Dermis blood vessel endothelial cell (primary cell): ENCODE results near the gene PTPN11. TPM values are rescaled to one million over a fixed set of nuclear protein-coding genes. Genes with fewer than 3 reads are reported as not detected.
A peak's percentile ranks its signal among the peaks of the same experiment; 100 is the strongest.
"Not testable (repeated sequence)": the region's sequence is repeated elsewhere in the genome, so short reads cannot be mapped to it uniquely, and the experiment has no call there.

Experiments used
- DNase-seq: peaks from one replicate; pipeline ENCODE4 v3.0.0; 2010
- total RNA-seq: library from RNA; depleted of rRNA; stranded (reverse); fragments of >200 nt; gene quantifications from 2 replicates; pipeline ENCODE4 v1.2.3, GENCODE V29; 2014

Gene PTPN11
- total RNA-seq, 1 donor from 2014 or later = 90.9 TPM

DNA sequence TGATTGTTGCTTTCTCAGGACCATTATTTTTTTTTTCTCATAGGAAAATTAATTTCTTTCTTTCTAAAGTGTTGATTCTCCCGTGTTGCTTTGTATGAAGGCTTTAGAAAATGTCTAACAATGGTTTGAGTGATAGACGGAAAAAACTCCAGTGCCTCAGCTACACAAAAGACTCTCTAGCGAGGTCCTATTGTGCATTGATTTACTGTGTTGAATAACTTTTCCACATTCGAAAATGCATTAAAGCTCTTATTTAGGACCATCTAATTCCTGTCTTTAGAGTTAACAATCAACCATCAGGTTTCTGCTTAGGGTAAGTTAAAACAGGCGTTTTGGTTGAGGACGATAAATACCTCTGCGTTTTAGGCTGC is 99.6 kb downstream of the PTPN11 start:
- DNase-seq = no peak

DNA sequence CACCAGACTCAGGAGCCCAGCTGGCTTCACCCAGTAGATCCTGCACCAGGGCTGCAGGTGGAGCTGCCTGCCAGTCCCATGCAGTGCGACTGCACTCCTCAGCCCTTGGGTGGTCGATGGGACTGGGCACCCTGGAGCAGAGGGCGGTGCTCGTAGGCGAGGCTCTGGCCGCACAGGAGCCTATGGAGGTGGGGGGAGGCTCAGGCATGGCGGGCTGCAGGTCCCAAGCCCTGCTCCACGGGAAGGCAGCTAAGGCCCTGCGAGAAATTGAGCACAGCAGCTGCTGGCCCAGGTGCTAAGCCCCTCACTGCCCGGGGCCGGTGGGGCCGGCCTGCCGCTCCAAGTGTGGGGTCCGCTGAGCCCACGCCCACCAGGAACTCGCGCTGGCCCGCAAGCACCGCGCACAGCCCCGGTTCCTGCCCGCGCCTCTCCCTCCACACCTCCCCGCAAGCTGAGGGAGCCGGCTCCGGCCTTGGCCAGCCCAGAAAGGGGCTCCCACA is 101.1 kb downstream of the PTPN11 start:
- DNase-seq = not testable (repeated sequence)

DNA sequence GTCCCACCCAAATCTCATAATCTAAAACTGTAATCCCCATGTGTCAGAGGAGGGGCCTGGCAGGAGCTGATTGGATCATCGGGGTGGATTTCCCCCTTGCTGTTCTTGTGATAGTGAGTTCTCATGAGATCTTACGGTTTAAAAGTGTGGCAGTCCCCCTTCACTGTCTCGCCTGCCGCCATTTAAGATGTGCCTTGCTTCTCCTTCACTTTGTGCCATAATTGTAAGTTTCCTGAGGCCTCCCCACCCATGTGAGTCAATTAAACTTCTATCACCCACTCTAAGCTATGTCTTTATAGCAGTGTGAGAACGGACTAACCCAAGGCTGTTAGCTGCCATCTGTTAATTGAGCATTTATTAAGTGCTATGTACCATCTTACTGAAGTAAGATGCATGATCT is 105.1 kb downstream of the PTPN11 start:
- no peak for DNase-seq

DNA sequence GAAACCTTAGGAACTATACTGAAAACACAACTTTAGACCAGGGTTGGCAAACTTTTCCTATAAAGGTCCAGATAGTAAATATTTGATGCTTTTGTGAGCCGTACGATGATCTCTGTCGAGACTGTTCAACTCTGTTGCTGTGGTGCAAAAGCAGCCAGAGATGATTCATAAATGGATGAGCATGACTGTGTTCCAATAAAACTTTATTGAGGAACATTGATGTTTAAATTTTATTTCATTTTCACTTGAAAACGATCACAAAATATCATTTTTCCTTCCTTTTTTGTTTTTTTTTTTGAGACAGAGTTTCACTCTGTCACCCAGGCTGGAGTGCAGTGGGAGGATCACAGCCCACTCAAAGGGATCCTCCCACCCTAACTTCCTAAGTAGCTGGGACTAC is 105.5 kb downstream of the PTPN11 start:
- DNase-seq = no peak

- peak; percentile 9 for DNase-seq
These were observed 106.1 kb downstream of the PTPN11 start for GRCh38 chr12:112524676-112525425.

DNA sequence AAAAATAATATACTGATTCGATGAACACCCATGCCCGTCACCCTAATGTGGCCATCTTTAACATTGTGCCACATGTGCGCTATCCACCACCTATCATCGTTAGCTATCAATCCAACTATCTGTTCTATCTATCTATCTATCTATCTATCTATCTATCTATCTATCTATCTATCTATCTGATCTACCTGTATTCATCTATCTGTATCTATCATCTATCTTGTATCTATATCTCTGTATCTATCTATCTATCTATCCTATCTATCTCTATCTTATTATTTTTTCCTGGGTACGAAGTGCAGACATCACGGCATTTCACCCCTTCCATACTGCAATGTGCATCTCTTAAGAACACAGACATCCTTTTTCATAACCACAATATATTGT is 106.7 kb downstream of the PTPN11 start:
- DNase-seq = no peak

- no peak for DNase-seq
These were observed 108.3 kb downstream of the PTPN11 start for GRCh38 chr12:112527082-112527481.

- DNase-seq = no peak
These were observed 108.8 kb downstream of the PTPN11 start for GRCh38 chr12:112527501-112527900.

DNA sequence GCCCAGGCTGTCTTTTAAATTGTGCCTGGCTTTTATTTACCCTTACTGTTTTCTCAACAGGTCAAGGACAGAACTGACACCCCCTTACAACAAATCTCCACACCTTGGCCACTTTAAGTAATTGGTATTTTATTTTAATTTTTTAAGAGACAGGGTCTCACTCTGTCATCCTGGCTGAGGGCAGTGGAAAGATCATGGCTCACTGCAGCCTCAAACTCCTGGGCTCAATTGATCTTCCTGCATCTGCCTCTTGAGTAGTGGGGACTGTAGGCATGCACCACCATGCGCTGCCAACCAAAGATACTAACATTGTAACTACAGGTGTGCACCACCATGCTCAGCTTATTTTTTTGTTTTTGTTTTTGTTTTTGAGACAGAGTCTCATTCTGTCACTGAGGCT is 109.8 kb downstream of the PTPN11 start:
- DNase-seq = no peak

GRCh38 chr12:112530941-112531340 is 112.2 kb downstream of the PTPN11 start:
- no peak for DNase-seq

GRCh38 chr12:112532106-112532505 is 113.4 kb downstream of the PTPN11 start:
- DNase-seq = no peak

- DNase-seq = no peak
These were observed 114.8 kb downstream of the PTPN11 start for GRCh38 chr12:112533528-112533927.

DNA sequence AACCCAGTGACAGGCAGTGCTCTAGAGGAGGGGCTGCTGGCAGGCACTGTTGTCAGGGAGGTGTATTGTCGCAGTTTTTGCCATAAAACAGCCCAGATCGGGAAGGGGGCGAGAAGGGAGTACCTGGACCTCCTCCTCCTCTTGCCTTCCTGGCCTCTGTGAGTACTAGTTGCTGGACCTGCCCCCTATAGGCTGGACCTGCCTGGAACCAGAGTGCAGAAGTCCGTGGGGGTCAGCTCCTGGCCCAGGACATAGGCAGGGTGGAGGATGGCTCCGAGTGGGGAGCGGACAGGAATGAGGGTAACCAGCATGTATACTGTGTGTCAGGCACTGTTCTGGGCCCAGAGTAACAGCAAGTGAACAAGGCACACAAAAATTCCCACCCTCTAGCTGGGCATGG is 116.3 kb downstream of the PTPN11 start:
- DNase-seq = no peak

DNA sequence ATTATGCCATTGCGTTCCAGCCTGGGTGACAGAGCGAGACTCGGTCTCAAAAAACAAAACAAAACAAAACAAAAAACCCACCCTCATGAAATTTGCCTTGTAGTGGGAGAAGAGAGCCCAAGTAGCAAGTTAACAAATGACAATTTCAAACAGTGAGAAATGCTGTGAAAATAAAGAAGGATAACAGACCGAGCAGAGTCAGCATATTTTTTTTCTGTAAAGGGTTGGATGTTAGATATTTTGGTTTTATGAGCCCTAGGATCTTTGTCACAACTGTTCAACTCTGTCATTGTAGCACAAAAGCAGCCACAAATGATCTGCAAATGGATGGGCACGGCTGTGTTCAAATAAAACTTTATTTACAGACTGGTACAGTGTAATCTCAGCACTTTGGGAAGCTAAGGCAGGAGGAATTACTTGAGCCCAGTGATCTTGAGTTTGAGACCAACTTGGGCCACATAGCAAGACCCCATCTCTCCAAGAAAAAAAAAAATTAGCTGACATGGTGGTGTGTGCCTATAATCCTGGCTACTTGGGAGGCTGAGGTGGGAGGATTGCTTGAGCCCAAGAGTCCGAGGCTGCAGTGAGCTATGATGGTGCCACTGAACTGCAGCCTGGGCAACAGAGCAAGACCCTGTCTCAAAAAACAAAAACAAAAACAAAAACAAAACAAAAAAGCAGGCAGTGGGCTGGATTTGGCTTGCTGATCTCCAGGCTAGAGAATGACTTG is 117.1 kb downstream of the PTPN11 start:
- DNase-seq = no peak

- DNase-seq = no peak
These were observed 117.6 kb downstream of the PTPN11 start for GRCh38 chr12:112536367-112536730.

- DNase-seq = no peak
These were observed 119.1 kb downstream of the PTPN11 start for GRCh38 chr12:112537710-112538396.

DNA sequence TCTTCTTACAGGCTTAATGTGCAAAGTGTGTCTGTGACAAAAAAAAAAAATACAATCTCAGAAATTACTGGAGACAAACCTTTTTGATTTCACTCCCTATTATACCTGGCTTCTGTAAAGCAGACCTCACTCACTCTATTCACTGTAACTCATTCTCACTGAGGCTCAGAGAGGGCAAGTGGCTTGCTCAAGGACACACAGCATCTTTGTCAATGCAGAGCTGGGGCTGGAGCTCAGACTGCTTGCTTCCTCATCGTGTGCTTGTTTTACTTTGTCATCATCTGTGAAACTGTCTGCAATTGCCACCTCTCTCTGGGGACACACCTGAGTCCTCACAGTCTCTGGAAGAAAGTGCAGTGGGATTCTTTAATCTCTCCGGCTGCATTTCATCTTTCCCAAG is 120.0 kb downstream of the PTPN11 start:
- no peak for DNase-seq

- no peak for DNase-seq
These were observed 120.5 kb downstream of the PTPN11 start for GRCh38 chr12:112539221-112539620.

DNA sequence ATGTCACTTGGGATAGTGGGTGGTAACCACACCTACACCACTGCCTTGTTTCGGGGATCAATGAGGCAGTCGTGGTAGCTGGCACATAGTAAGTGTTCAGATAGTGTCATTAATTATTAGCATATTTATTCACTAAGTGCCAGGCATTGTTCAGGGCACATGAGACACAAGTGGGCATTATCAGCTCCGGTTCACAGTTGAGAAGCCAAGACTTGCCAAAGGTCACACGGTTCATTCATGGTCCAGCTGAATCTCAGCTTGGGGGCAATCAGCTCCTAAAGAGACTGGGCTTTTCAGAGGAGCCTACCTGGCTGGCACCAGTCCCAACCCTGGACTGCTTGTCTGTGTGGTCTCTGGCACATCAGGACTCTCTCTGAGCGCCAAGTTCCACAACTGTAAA is 121.3 kb downstream of the PTPN11 start:
- no peak for DNase-seq

DNA sequence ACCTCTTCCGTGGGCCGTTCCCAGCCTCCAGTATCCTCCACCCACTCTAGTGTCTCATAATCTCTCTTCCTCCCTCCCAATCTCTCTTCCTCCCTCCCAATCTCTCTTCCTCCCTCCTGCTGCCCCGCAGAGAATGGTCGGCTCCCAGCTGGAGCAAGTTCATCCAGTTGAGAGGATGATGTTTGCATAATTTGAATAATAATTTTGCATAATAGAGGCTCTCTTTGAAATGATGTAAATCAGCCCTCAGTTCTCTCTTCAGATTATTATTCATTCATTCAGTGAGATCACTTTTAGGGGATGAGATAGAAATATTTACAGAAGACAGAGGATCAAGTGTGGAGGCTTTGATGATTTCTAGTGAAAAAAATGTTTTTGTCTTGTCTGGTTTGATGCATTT is 125.0 kb downstream of the PTPN11 start:
- no peak for DNase-seq

DNA sequence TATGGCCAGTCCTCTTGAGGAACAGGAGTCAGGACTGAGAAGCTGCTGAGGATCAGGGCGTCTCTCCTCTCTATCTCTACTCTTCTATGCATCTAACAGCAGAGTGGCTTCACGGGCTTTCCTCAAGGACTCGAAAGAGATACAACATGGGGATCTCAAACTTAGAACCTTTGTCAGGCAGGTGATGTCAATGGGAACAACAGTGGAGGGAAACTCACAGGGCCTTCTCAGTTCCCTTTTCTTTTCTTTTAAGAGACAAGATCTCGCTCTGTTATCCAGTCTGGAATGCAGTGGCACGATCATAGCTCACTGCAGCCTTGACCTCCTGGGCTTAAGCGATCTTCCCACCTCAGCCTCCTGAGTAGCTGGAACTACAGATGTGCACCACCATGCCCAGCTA is 127.6 kb downstream of the PTPN11 start:
- no peak for DNase-seq

DNA sequence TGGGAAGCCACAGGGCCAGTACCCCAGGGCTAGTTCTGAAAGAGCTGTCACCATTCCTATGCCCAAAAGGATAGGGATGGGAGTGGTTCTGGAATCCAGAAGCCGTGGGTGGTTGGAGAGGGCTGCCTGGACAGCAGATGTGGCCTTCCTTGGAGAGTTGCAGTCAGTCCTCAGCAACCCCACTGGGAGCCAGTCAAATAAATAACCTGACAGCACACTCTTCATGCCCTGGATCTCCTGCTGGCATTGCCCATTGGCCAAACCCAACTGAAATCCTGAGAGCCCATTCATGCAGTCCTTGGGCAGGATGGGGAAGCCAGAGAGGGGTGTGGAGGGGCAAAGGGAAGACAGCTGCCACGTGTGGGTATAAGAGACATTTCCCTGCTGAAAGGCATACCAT is 128.2 kb downstream of the PTPN11 start:
- no peak for DNase-seq

GRCh38 chr12:112549031-112549430 is 130.3 kb downstream of the PTPN11 start:
- no peak for DNase-seq

- DNase-seq = no peak
These were observed 132.9 kb downstream of the PTPN11 start for GRCh38 chr12:112551681-112552080.
